Measurements from ENCODE around the gene DIP2A. TPM values are rescaled to one million over a fixed set of nuclear protein-coding genes. Genes with fewer than 3 reads are reported as not detected.

The DIP2A gene
- total RNA-seq, 4 donors from 2014 or later = 42.3 to 141 (median 52.8) TPM

GRCh38 chr21:46465651-46466050 lies 7.0 kb downstream of the DIP2A start:
- 81% methylated on average over 3 of the region's 3 CpGs for WGBS
- no peak for TF ChIP-seq POLR2AphosphoS5 (IDR thresholded peaks at IDR 0.05)
- no peak for TF ChIP-seq POLR2A (IDR thresholded peaks at IDR 0.05)
- no peak for TF ChIP-seq EP300 (IDR thresholded peaks at IDR 0.05)
- no peak for TF ChIP-seq CTCF (IDR thresholded peaks at IDR 0.05)
- H3K4me3 ChIP-seq = no peak overlapping the region

GRCh38 chr21:46468108-46468774 lies 9.6 kb downstream of the DIP2A start:
- no peak for DNase-seq (ENCODE audit: low spot score in 2 of 2)
- peaks cover 7% of the 10 kb centered on the region for H3K36me3 ChIP-seq
- no peaks in the 10 kb centered on the region for H3K27me3 ChIP-seq
- no peak overlapping the region for H3K4me3 ChIP-seq
- H3K9me3 ChIP-seq = no peaks in the 10 kb centered on the region
- no peak overlapping the region for H3K27ac ChIP-seq
- no peak for TF ChIP-seq POLR2A (IDR thresholded peaks at IDR 0.05)
- no peak for TF ChIP-seq EP300 (IDR thresholded peaks at IDR 0.05)
- no peak for TF ChIP-seq CTCF (IDR thresholded peaks at IDR 0.05)
- no peak for TF ChIP-seq POLR2AphosphoS5 (IDR thresholded peaks at IDR 0.05)
- 64% methylated on average over 6 of the region's 6 CpGs for WGBS
- H3K4me1 ChIP-seq = no peaks in the 10 kb centered on the region

More at GRCh38 chr21:46465651-46466050, 7.0 kb downstream of the DIP2A start:
- DNase-seq (ENCODE audit: low spot score in 2 of 2) = no peak
- H3K36me3 ChIP-seq = peaks cover 7% of the 10 kb centered on the region
- H3K9me3 ChIP-seq = no peaks in the 10 kb centered on the region
- H3K27me3 ChIP-seq = no peaks in the 10 kb centered on the region
- no peak overlapping the region for H3K27ac ChIP-seq
- peaks cover 3% of the 10 kb centered on the region for H3K4me1 ChIP-seq

- H3K27ac ChIP-seq = no peak overlapping the region
- no peak for TF ChIP-seq POLR2AphosphoS5 (IDR thresholded peaks at IDR 0.05)
- no peak for TF ChIP-seq POLR2A (IDR thresholded peaks at IDR 0.05)
- no peak for TF ChIP-seq EP300 (IDR thresholded peaks at IDR 0.05)
- TF ChIP-seq CTCF (IDR thresholded peaks at IDR 0.05) = no peak
- no peak for DNase-seq (ENCODE audit: low spot score in 2 of 2)
- H3K27me3 ChIP-seq = no peaks in the 10 kb centered on the region
- H3K36me3 ChIP-seq = peaks cover 3% of the 10 kb centered on the region
- H3K4me1 ChIP-seq = no peaks in the 10 kb centered on the region
- whole genome bisulfite sequencing = 86% methylated on average over 3 of the region's 3 CpGs
- no peaks in the 10 kb centered on the region for H3K9me3 ChIP-seq
- no peak overlapping the region for H3K4me3 ChIP-seq
Observed at GRCh38 chr21:46469275-46469674, 10.6 kb downstream of the DIP2A start.

GRCh38 chr21:46471514-46471913 lies 12.8 kb downstream of the DIP2A start:
- Histone ChIP-seq H3K27ac (no peak overlapping the region), H3K4me1 (no peaks in the 10 kb centered on the region), H3K27me3 (no peaks in the 10 kb centered on the region), H3K4me3 (no peak overlapping the region), H3K9me3 (no peaks in the 10 kb centered on the region), H3K36me3 (peaks cover 3% of the 10 kb centered on the region)
- WGBS = 89% methylated on average over 1 of the region's 1 CpG
- DNase-seq (ENCODE audit: low spot score in 2 of 2) = no peak
- no peak for TF ChIP-seq POLR2AphosphoS5 (IDR thresholded peaks at IDR 0.05)
- TF ChIP-seq EP300 (IDR thresholded peaks at IDR 0.05) = no peak
- no peak for TF ChIP-seq POLR2A (IDR thresholded peaks at IDR 0.05)
- no peak for TF ChIP-seq CTCF (IDR thresholded peaks at IDR 0.05)

- Histone ChIP-seq H3K4me3 (no peak overlapping the region), H3K27me3 (no peaks in the 10 kb centered on the region), H3K4me1 (no peaks in the 10 kb centered on the region), H3K9me3 (no peaks in the 10 kb centered on the region), H3K36me3 (peaks cover 3% of the 10 kb centered on the region), H3K27ac (no peak overlapping the region)
- TF ChIP-seq CTCF (IDR thresholded peaks at IDR 0.05) (no peak), POLR2AphosphoS5 (IDR thresholded peaks at IDR 0.05) (no peak), POLR2A (IDR thresholded peaks at IDR 0.05) (no peak), EP300 (IDR thresholded peaks at IDR 0.05) (no peak)
- WGBS = 77% methylated on average over 6 of the region's 6 CpGs
- DNase-seq (ENCODE audit: low spot score in 2 of 2) = no peak
Observed at GRCh38 chr21:46472246-46472645, 13.6 kb downstream of the DIP2A start.

All from suprapubic skin (tissue), 4 donors.